ENCODE results near the gene CD99.

The CD99 gene

DNA sequence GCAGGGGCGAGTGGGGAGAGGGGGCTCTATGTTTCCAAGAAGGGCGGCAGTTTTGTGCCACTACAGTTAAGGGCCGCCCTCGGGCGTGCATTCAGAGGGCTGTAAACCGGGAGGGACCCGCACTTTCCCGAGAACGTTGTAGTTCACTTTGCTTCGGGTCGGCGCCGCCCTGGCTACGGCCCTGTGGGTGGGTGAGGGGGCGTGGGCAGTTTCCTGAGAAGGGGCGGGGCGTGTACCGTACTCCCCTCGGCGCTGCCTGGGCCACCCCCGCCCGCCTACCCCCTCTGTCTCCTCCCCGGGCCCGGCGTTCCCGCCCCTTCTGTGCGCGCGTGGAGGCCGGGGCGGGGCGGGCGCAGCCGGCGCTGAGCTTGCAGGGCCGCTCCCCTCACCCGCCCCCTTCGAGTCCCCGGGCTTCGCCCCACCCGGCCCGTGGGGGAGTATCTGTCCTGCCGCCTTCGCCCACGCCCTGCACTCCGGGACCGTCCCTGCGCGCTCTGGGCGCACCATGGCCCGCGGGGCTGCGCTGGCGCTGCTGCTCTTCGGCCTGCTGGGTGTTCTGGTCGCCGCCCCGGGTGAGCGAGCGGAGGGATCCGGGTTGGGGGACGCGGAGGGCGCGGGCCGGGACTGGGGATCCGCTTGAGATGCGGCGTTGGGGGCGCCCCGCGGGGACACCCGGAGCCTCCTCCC is at the start of gene CD99:
Gene CD99, plus strand, starts transcription at position 440 of the 687 bp plus-strand sequence. Its CDS starts 66 bp downstream, at position 506.
- Histone ChIP-seq H3K4me2 (ENCODE audit: low read depth, low read length, poor library complexity, severe bottlenecking) (no peak within 1 kb of the TSS), H3K27me3 (ENCODE audit: low read length) (no peaks in the 10 kb centered on the region), H3K79me2 (ENCODE audit: insufficient read depth, low read length) (no peaks in the 10 kb centered on the region), H3K9ac (ENCODE audit: low read length) (no peak within 1 kb of the TSS), H3K4me3 (ENCODE audit: insufficient read depth, low read length, poor library complexity, severe bottlenecking) (no peak within 1 kb of the TSS), H2AFZ (ENCODE audit: low read depth, low read length, severe bottlenecking) (no peak within 1 kb of the TSS), H4K20me1 (ENCODE audit: low read depth, low read length) (no peaks in the 10 kb centered on the region), H3K27ac (ENCODE audit: low read depth, low read length) (no peak within 1 kb of the TSS), H3K9me2 (replicated peaks; ENCODE audit: insufficient read depth, low read length) (no peaks in the 10 kb centered on the region), H3F3A (ENCODE audit: insufficient read depth) (no peaks in the 10 kb centered on the region), H3K36me3 (ENCODE audit: low read length) (no peaks in the 10 kb centered on the region), H3K9me3 (ENCODE audit: insufficient read depth, low read length) (no peaks in the 10 kb centered on the region)
- TF ChIP-seq EZH2phosphoT487 (conservative IDR thresholded peaks at IDR 0.05; ENCODE audit: low read length) (no peak), CTCF (IDR thresholded peaks at IDR 0.05; ENCODE audit: insufficient read depth, low read length, poor library complexity, severe bottlenecking) (no peak)

DNA sequence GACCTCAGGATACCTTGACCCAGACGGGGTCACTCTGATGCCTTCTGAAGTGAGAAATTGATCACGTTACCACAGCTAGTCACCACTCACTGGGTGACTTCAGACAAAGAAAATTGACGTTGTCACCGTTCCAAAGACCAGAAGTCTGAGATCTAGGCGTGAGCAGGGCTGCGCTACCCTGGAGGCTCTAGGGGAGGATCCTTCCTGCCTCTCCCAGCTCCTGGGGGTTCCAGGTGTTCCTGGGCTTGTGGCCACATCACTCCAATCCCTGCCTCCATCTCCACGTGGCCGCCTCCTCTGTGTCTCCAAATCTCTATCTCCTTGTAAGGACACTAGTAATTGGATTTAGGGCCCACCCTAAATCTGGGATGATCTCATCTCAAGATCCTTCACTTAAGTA is 48.9 kb upstream of the CD99 start:
- Histone ChIP-seq H3K27me3 (ENCODE audit: low read length) (no peaks in the 10 kb centered on the region), H3K9me3 (ENCODE audit: insufficient read depth, low read length) (no peaks in the 10 kb centered on the region), H3F3A (ENCODE audit: insufficient read depth) (no peaks in the 10 kb centered on the region), H3K9ac (ENCODE audit: low read length) (no peak overlapping the region), H3K36me3 (ENCODE audit: low read length) (no peaks in the 10 kb centered on the region), H3K79me2 (ENCODE audit: insufficient read depth, low read length) (no peaks in the 10 kb centered on the region), H3K4me3 (ENCODE audit: insufficient read depth, low read length, poor library complexity, severe bottlenecking) (no peak overlapping the region), H4K20me1 (ENCODE audit: low read depth, low read length) (no peaks in the 10 kb centered on the region), H2AFZ (ENCODE audit: low read depth, low read length, severe bottlenecking) (no peak overlapping the region), H3K9me2 (replicated peaks; ENCODE audit: insufficient read depth, low read length) (no peaks in the 10 kb centered on the region), H3K27ac (ENCODE audit: low read depth, low read length) (no peak overlapping the region), H3K4me2 (ENCODE audit: low read depth, low read length, poor library complexity, severe bottlenecking) (no peak overlapping the region)
- TF ChIP-seq CTCF (IDR thresholded peaks at IDR 0.05; ENCODE audit: insufficient read depth, low read length, poor library complexity, severe bottlenecking) (no peak), EZH2phosphoT487 (conservative IDR thresholded peaks at IDR 0.05; ENCODE audit: low read length) (no peak)

GRCh38 chrX:2642791-2643190 is 48.3 kb upstream of the CD99 start:
- no peaks in the 10 kb centered on the region for H3K9me3 ChIP-seq (ENCODE audit: insufficient read depth, low read length)
- H4K20me1 ChIP-seq (ENCODE audit: low read depth, low read length): no peaks in the 10 kb centered on the region
- no peaks in the 10 kb centered on the region for H3K27me3 ChIP-seq (ENCODE audit: low read length)
- no peak overlapping the region for H3K27ac ChIP-seq (ENCODE audit: low read depth, low read length)
- no peaks in the 10 kb centered on the region for H3K9me2 ChIP-seq (replicated peaks; ENCODE audit: insufficient read depth, low read length)
- no peaks in the 10 kb centered on the region for H3F3A ChIP-seq (ENCODE audit: insufficient read depth)
- H3K4me3 ChIP-seq (ENCODE audit: insufficient read depth, low read length, poor library complexity, severe bottlenecking): no peak overlapping the region
- TF ChIP-seq CTCF (IDR thresholded peaks at IDR 0.05; ENCODE audit: insufficient read depth, low read length, poor library complexity, severe bottlenecking): no peak
- no peak for TF ChIP-seq EZH2phosphoT487 (conservative IDR thresholded peaks at IDR 0.05; ENCODE audit: low read length)
- no peaks in the 10 kb centered on the region for H3K36me3 ChIP-seq (ENCODE audit: low read length)
- no peaks in the 10 kb centered on the region for H3K79me2 ChIP-seq (ENCODE audit: insufficient read depth, low read length)
- no peak overlapping the region for H3K9ac ChIP-seq (ENCODE audit: low read length)
- no peak overlapping the region for H2AFZ ChIP-seq (ENCODE audit: low read depth, low read length, severe bottlenecking)
- H3K4me2 ChIP-seq (ENCODE audit: low read depth, low read length, poor library complexity, severe bottlenecking): no peak overlapping the region

Measured in SU-DHL-6 (cell line).